C4-2B (cell line): ENCODE measurements around the gene OCA2.

ENCODE experiments used
- H3K27ac ChIP-seq: fragments of 450-650 bp; 2 replicates; pipeline ENCODE4 v1.5.1; 2017
- CTCF ChIP-seq: fragments of 450-650 bp; conservative IDR thresholded peaks from 2 replicates; pipeline ENCODE4 v1.5.1; 2017; ENCODE audit warnings: mild to moderate bottlenecking
- ZFX ChIP-seq: fragments of 450-650 bp; IDR thresholded peaks from 2 replicates; pipeline ENCODE4 v1.6.1; 2017

OCA2 gene

GRCh38 chr15:28131946-28132345 is 32.8 kb upstream of the OCA2 start:
- H3K27ac ChIP-seq: no peak overlapping the region
- TF ChIP-seq CTCF: no peak
- TF ChIP-seq ZFX: no peak; the same call in 1 of the 2 replicates

GRCh38 chr15:28131400-28131799 is 32.3 kb upstream of the OCA2 start:
- TF ChIP-seq CTCF: no peak
- TF ChIP-seq ZFX: no peak
- no peak overlapping the region for H3K27ac ChIP-seq

GRCh38 chr15:28130651-28131050 is 31.5 kb upstream of the OCA2 start:
- H3K27ac ChIP-seq: no peak overlapping the region
- TF ChIP-seq ZFX: no peak

- no peak for TF ChIP-seq CTCF
- no peak for TF ChIP-seq ZFX
- H3K27ac ChIP-seq: no peak overlapping the region
Measured at GRCh38 chr15:28129231-28129848, 30.2 kb upstream of the OCA2 start.

GRCh38 chr15:28128031-28128430 is 28.9 kb upstream of the OCA2 start:
- peak overlapping the region; percentile 12 for H3K27ac ChIP-seq
- no peak for TF ChIP-seq CTCF
- no peak for TF ChIP-seq ZFX

- TF ChIP-seq CTCF: no peak
- TF ChIP-seq ZFX: no peak
- no peak overlapping the region for H3K27ac ChIP-seq
Measured at GRCh38 chr15:28127036-28127435, 27.9 kb upstream of the OCA2 start.

GRCh38 chr15:28125673-28126651 is 26.8 kb upstream of the OCA2 start:
- peak; percentile 88 for TF ChIP-seq CTCF
- no peak for TF ChIP-seq ZFX

More at GRCh38 chr15:28125673-28126651, 26.8 kb upstream of the OCA2 start:
- H3K27ac ChIP-seq: no peak overlapping the region
